Spleen (tissue), 11 donors: Measurements from ENCODE around the gene ZDHHC14. TPM values are rescaled to one million over a fixed set of nuclear protein-coding genes. Genes with fewer than 3 reads are reported as not detected.

ENCODE experiments used
- DNase-seq: peaks from one replicate; pipeline ENCODE4 v3.0.0-alpha.2; 2020
- H3K27ac ChIP-seq, 8 donors: fragments of 200-600 bp; sonication (generic) in 7 of 8; 1 replicate in 4 of 8; 2 replicates in 4 of 8; pipeline versions ENCODE4 v1.5.0 to v1.8.0; 2016 to 2021; ENCODE audit warnings: inconsistent platforms in 4 of 8, mild to moderate bottlenecking in 4 of 8, moderate library complexity in 1 of 8
- H3K27me3 ChIP-seq, 7 donors: fragments of 200-600 bp; sonication (generic) in 6 of 7; replicated peaks in 1 of 7; 1 replicate in 4 of 7; 2 replicates in 3 of 7; pipeline versions ENCODE4 v1.5.0 to v1.8.0; 2016 to 2021; ENCODE audit warnings: inconsistent platforms in 3 of 7, mild to moderate bottlenecking in 1 of 7
- H3K36me3 ChIP-seq, 6 donors: fragments of 200-600 bp; sonication (generic) in 5 of 6; 1 replicate in 4 of 6; 2 replicates in 2 of 6; pipeline versions ENCODE4 v1.5.0 to v1.8.0; 2016 to 2021; ENCODE audit warnings: inconsistent platforms in 2 of 6
- H3K4me1 ChIP-seq, 6 donors: fragments of 200-600 bp; sonication (generic) in 5 of 6; 1 replicate in 3 of 6; 2 replicates in 3 of 6; pipeline versions ENCODE4 v1.5.0 to v1.8.0; 2016 to 2021; ENCODE audit warnings: inconsistent platforms in 3 of 6
- H3K4me3 ChIP-seq, 8 donors: fragments of 200-600 bp; sonication (generic) in 7 of 8; 1 replicate in 4 of 8; 2 replicates in 4 of 8; pipeline versions ENCODE4 v1.5.0 to v1.8.0; 2016 to 2021; ENCODE audit warnings: inconsistent platforms in 4 of 8, mild to moderate bottlenecking in 4 of 8, moderate library complexity in 2 of 8
- H3K9me3 ChIP-seq, 8 donors: fragments of 200-600 bp; sonication (generic) in 7 of 8; 1 replicate in 4 of 8; 2 replicates in 4 of 8; pipeline versions ENCODE4 v1.5.0 to v1.8.0; 2016 to 2021; ENCODE audit warnings: inconsistent platforms in 4 of 8
- POLR2A ChIP-seq, 3 donors: fragments of 450-650 bp; IDR thresholded peaks; one replicate each; pipeline ENCODE4 v1.5.1; 2017; ENCODE audit warnings: antibody characterized with exemption in 3 of 3, mild to moderate bottlenecking in 1 of 3
- POLR2AphosphoS5 ChIP-seq, 3 donors: sonication (generic); formaldehyde crosslinking; IDR thresholded peaks; one replicate each; pipeline ENCODE4 v1.5.1; 2017; ENCODE audit warnings: antibody characterized with exemption in 3 of 3
- WGBS, 5 donors: extraction: QIAGEN DNeasy Blood & Tissue Kit in 3 of 5; methylation state at CpG; one replicate each; pipeline versions ENCODE4 v1.1.5 to v1.1.7; 2013 to 2018; 5-methylcytosine and 5-hydroxymethylcytosine counted together
- intact Hi-C: fragments of 100-400 bp; cut with DNase I; formaldehyde crosslinking; loops from one replicate; pipeline ENCODE4 v1.15.0; 2023; ENCODE audit warnings: low total_unique reads
- polyA plus RNA-seq, 3 donors: library from polyadenylated mRNA; stranded (reverse); fragments of 200-250 nt; gene quantifications; one replicate each; pipeline ENCODE4 v1.2.1, GENCODE V29; 2013
- total RNA-seq, 7 donors: library from RNA; depleted of rRNA in 3 of 7; stranded (reverse); fragments of >200 nt in 3 of 7; fragmentation: NEBNext Ultra II Directional in 4 of 7; extraction: Animal tissue kit (Norgen Biotek cat#: 25700) in 4 of 7; gene quantifications; one replicate each; pipeline versions ENCODE4 v1.1.0 to v1.2.1, GENCODE V29; 2016 to 2021
- TF ChIP-seq, protein P1 (sequence below), 11 experiments: fragments of 200-600 bp in 7 of 11; fragments of 450-650 bp in 4 of 11; sonication (generic) in 4 of 11; IDR thresholded peaks in 8 of 11; conservative IDR thresholded peaks in 3 of 11; 1 replicate in 7 of 11; 2 replicates in 4 of 11; pipeline versions ENCODE4 v1.4.0 to v1.8.0; 2016 to 2021; ENCODE audit warnings: antibody characterized with exemption in 11 of 11, inconsistent platforms in 4 of 11, mild to moderate bottlenecking in 1 of 11
- donor health status: healthy with polysubstance abuse.
- donor health status: DM: no; HTN: no; CAD: no; lungs with moderate emphysema.
- donor health status: DM: no; HTN: no; CAD: no.
- donor health status: Bipolar disorder and iron deficiency.
- donor health status: healthy.
- donor health status: DM: no; HTN: no; CAD: no.
- donor health status: DM: yes; HTN: yes; CAD: no.

Gene ZDHHC14
- total and polyA plus RNA-seq, 10 donors, result 7.8 to 18.2 (median 11.7) TPM

GRCh38 chr6:157487110-157487773, 106.3 kb downstream of the ZDHHC14 start:
- no peaks in the 10 kb centered on the region for H3K36me3 ChIP-seq
- WGBS, 5 donors, result 75 to 83% (median 80%) methylated on average over 8 of the region's 8 CpGs
- H3K4me1 ChIP-seq, result peaks cover 11 to 51% (median 18%) of the 10 kb centered on the region in 6 donors
- H3K27ac ChIP-seq, result peak overlapping the region in 4 of 8 donors; percentile 28 to 59 (median 40)
- H3K9me3 ChIP-seq, result no peaks in the 10 kb centered on the region
- intact Hi-C loops, result no loop called here
- DNase-seq, result no peak
- H3K27me3 ChIP-seq, result no peaks in the 10 kb centered on the region
- no peak overlapping the region for H3K4me3 ChIP-seq
- no peak for TF ChIP-seq POLR2A (IDR thresholded peaks at IDR 0.05)
- TF ChIP-seq POLR2AphosphoS5 (IDR thresholded peaks at IDR 0.05), result no peak
- TF ChIP-seq, protein P1, sequence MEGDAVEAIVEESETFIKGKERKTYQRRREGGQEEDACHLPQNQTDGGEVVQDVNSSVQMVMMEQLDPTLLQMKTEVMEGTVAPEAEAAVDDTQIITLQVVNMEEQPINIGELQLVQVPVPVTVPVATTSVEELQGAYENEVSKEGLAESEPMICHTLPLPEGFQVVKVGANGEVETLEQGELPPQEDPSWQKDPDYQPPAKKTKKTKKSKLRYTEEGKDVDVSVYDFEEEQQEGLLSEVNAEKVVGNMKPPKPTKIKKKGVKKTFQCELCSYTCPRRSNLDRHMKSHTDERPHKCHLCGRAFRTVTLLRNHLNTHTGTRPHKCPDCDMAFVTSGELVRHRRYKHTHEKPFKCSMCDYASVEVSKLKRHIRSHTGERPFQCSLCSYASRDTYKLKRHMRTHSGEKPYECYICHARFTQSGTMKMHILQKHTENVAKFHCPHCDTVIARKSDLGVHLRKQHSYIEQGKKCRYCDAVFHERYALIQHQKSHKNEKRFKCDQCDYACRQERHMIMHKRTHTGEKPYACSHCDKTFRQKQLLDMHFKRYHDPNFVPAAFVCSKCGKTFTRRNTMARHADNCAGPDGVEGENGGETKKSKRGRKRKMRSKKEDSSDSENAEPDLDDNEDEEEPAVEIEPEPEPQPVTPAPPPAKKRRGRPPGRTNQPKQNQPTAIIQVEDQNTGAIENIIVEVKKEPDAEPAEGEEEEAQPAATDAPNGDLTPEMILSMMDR (IDR thresholded peaks at IDR 0.05 in 8 of 11, conservative IDR thresholded peaks at IDR 0.05 in 3 of 11), result no peak

GRCh38 chr6:157488058-157488457, 107.1 kb downstream of the ZDHHC14 start:
- Histone ChIP-seq H3K36me3 (no peaks in the 10 kb centered on the region), H3K9me3 (no peaks in the 10 kb centered on the region), H3K4me1 (peaks cover 11 to 51% (median 18%) of the 10 kb centered on the region in 6 donors), H3K27ac (peak overlapping the region in 1 of 8 donors; percentile 28), H3K27me3 (no peaks in the 10 kb centered on the region), H3K4me3 (no peak overlapping the region)
- intact Hi-C loops, result no loop called here
- WGBS, 5 donors, result 80 to 89% (median 86%) methylated on average over 10 of the region's 10 CpGs
- TF ChIP-seq, protein P1 (IDR thresholded peaks at IDR 0.05 in 8 of 11, conservative IDR thresholded peaks at IDR 0.05 in 3 of 11), result no peak
- TF ChIP-seq POLR2AphosphoS5 (IDR thresholded peaks at IDR 0.05) (no peak), POLR2A (IDR thresholded peaks at IDR 0.05) (no peak)
- no peak for DNase-seq

GRCh38 chr6:157488716-157489118, 107.7 kb downstream of the ZDHHC14 start:
- no peak for DNase-seq

DNA sequence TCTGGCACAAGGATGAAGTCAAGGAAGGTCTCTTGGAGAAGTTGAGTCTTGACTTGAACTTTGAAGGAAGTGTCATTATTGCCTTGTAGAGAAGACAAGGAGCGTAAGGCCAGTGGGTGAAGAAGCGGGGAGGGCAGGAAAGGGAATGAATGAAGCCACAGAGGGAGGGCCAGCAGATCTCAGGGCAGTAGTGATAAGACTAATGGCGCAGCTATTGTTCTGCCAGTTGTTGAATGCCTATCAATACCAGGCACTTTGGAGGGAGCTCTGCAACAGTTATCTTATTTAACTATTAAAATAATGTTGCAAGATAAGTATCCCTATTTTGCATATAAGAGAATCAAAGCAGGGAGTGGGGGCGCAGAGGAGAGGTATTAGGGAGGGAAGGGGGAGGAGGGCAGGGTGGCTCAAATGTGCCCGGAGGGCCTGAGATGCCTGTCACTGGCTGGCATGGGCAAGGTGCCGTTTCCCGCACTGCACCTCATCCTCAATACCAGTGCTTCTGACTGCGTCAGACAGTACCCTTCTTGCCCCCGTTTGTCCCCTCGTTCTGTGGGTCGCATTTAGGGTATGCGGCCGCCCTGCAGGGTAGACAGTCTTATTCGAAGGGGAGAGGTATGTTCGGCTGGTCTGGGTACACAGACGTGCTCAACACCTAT, 109.8 kb downstream of the ZDHHC14 start:
- H3K9me3 ChIP-seq, result no peaks in the 10 kb centered on the region
- H3K27ac ChIP-seq, result no peak overlapping the region
- no peaks in the 10 kb centered on the region for H3K27me3 ChIP-seq
- TF ChIP-seq POLR2A (IDR thresholded peaks at IDR 0.05) (no peak), POLR2AphosphoS5 (IDR thresholded peaks at IDR 0.05) (no peak)
- TF ChIP-seq, protein P1 (IDR thresholded peaks at IDR 0.05 in 8 of 11, conservative IDR thresholded peaks at IDR 0.05 in 3 of 11), result no peak
- intact Hi-C loops, result no loop called here
- WGBS, 5 donors, result 93 to 97% (median 95%) methylated on average over 16 of the region's 16 CpGs
- H3K4me1 ChIP-seq, result peaks cover 12 to 47% (median 21%) of the 10 kb centered on the region in 6 donors
- H3K36me3 ChIP-seq, result no peaks in the 10 kb centered on the region
- no peak overlapping the region for H3K4me3 ChIP-seq
- no peak for DNase-seq

More at GRCh38 chr6:157488716-157489118, 107.7 kb downstream of the ZDHHC14 start:
- Histone ChIP-seq H3K27me3 (no peaks in the 10 kb centered on the region), H3K27ac (no peak overlapping the region), H3K9me3 (no peaks in the 10 kb centered on the region), H3K4me1 (peaks cover 11 to 51% (median 18%) of the 10 kb centered on the region in 6 donors), H3K4me3 (no peak overlapping the region), H3K36me3 (no peaks in the 10 kb centered on the region)
- TF ChIP-seq POLR2A (IDR thresholded peaks at IDR 0.05), result no peak
- no peak for TF ChIP-seq POLR2AphosphoS5 (IDR thresholded peaks at IDR 0.05)
- intact Hi-C loops, result no loop called here
- WGBS, 5 donors, result 87 to 92% (median 92%) methylated on average over 12 of the region's 12 CpGs
